MG63 (cell line): ENCODE measurements around the gene MCOLN2. TPM values are rescaled to one million over a fixed set of nuclear protein-coding genes. Genes with fewer than 3 reads are reported as not detected.
A peak's percentile ranks its signal among the peaks of the same experiment; 100 is the strongest.
"Not testable (repeated sequence)": the region's sequence is repeated elsewhere in the genome, so short reads cannot be mapped to it uniquely, and the experiment has no call there.

Experiments
- DNase-seq: peaks from one replicate; pipeline ENCODE4 v3.0.0-alpha.2; 2020
- H3K27me3 ChIP-seq: fragments of 250-450 bp; sonication (Bioruptor Pico); 2 replicates; pipeline ENCODE4 v1.5.1; 2020; ENCODE audit warnings: mild to moderate bottlenecking, moderate library complexity
- H3K36me3 ChIP-seq: fragments of 250-450 bp; sonication (Bioruptor Pico); 2 replicates; pipeline ENCODE4 v1.5.1; 2020; ENCODE audit warnings: mild to moderate bottlenecking, moderate library complexity
- H3K4me3 ChIP-seq: fragments of 250-450 bp; sonication (Bioruptor Pico); 2 replicates; pipeline ENCODE4 v1.5.1; 2020; ENCODE audit warnings: mild to moderate bottlenecking, moderate library complexity
- H3K9me3 ChIP-seq: fragments of 250-450 bp; sonication (Bioruptor Pico); 2 replicates; pipeline ENCODE4 v1.5.1; 2020; ENCODE audit warnings: mild to moderate bottlenecking, moderate library complexity
- total RNA-seq: library from RNA; depleted of rRNA; stranded (reverse); fragments of >200 nt; shearing (Covaris generic); gene quantifications from 2 replicates; pipeline ENCODE4 v1.2.3, GENCODE V29; 2014; ENCODE audit warnings: low replicate concordance

MCOLN2 gene
- total RNA-seq, 1 experiment from 2014 or later = 2.8 TPM

- no peaks in the 10 kb centered on the region for H3K9me3 ChIP-seq
- H3K27me3 ChIP-seq = no peaks in the 10 kb centered on the region
- H3K36me3 ChIP-seq = no peaks in the 10 kb centered on the region
- no peak overlapping the region for H3K4me3 ChIP-seq
- no peak for DNase-seq
Measured at GRCh38 chr1:84929581-84929980, 67.3 kb downstream of the MCOLN2 start.

- no peaks in the 10 kb centered on the region for H3K9me3 ChIP-seq
- no peaks in the 10 kb centered on the region for H3K36me3 ChIP-seq
- DNase-seq = no peak
- no peak overlapping the region for H3K4me3 ChIP-seq
- H3K27me3 ChIP-seq = no peaks in the 10 kb centered on the region
Measured at GRCh38 chr1:84928979-84929378, 67.9 kb downstream of the MCOLN2 start.

GRCh38 chr1:84923317-84923716, 73.6 kb downstream of the MCOLN2 start:
- H3K4me3 ChIP-seq = no peak overlapping the region
- no peaks in the 10 kb centered on the region for H3K27me3 ChIP-seq
- no peak for DNase-seq
- H3K9me3 ChIP-seq = no peaks in the 10 kb centered on the region
- H3K36me3 ChIP-seq = no peaks in the 10 kb centered on the region

DNA sequence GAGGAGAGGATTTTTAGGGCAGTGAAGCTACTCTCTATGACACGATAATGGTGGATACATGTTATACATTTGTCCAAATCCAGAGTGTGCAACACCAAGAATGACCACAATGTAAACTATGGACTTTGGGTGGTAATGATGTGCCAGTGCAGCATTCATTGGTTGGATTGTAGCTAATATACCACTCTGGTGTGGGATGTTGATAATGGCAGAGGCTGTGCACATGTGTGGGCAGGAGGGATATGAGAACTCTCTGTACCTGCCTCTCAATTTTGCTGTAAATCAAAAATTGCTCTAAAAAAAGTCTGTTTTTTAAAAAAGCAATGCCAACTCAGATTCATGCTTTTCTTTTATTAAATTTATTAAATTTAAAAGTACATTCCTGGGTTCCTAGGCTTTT, 76.8 kb downstream of the MCOLN2 start:
- H3K4me3 ChIP-seq = no peak overlapping the region
- no peak for DNase-seq
- H3K9me3 ChIP-seq = no peaks in the 10 kb centered on the region
- no peaks in the 10 kb centered on the region for H3K36me3 ChIP-seq
- no peaks in the 10 kb centered on the region for H3K27me3 ChIP-seq

DNA sequence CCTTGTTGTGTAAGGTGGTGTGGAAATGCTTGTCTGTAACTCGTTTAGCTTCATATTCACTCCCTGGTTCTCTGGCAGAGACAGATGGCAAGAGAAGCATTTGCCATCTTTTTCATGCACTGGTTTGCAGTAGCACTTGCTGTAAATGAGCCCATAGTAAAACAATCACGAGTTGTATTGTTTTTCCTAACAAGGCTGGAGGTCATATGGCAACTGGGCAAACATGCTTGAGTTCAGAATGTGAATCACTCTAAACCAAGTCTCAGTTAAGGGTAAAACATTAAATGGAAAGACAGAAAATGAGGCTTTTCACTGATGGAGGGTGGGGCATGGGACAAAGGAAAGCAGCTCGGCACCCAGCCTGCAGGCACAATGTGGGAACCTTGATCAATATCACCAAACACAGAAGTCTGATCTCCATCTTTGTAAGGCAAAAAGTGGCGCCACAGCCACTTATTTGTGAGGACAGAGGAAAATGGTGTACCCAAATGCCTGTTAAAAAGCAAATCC, 77.4 kb downstream of the MCOLN2 start:
- Histone ChIP-seq H3K36me3 (no peaks in the 10 kb centered on the region), H3K4me3 (no peak overlapping the region), H3K9me3 (no peaks in the 10 kb centered on the region), H3K27me3 (no peaks in the 10 kb centered on the region)
- no peak for DNase-seq

GRCh38 chr1:84918726-84919336, 78.1 kb downstream of the MCOLN2 start:
- H3K4me3 ChIP-seq = no peak overlapping the region
- H3K9me3 ChIP-seq = no peaks in the 10 kb centered on the region
- no peaks in the 10 kb centered on the region for H3K36me3 ChIP-seq
- no peaks in the 10 kb centered on the region for H3K27me3 ChIP-seq
- no peak for DNase-seq

DNA sequence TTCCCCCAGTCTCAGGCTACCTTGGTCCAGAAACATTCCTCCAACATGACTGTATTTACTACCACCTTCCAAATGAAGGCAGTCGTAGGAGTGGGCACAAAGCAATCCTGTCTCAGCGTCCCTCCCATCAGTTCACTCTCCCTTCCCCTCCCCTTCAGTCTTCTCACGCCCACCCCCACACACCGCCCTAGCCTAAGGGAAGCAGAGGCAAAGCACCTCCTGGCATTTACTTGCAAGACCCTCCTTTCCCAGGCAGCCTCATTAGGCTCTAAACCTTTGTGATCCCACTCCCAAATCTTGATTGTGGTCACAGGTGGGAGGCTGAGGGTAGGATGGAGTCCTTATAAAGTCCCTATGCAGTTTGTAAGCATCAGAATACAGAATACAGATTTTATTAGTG, 80.0 kb downstream of the MCOLN2 start:
- H3K9me3 ChIP-seq = no peaks in the 10 kb centered on the region
- H3K36me3 ChIP-seq = no peaks in the 10 kb centered on the region
- no peak overlapping the region for H3K4me3 ChIP-seq
- no peaks in the 10 kb centered on the region for H3K27me3 ChIP-seq
- no peak for DNase-seq

- no peaks in the 10 kb centered on the region for H3K9me3 ChIP-seq
- no peaks in the 10 kb centered on the region for H3K27me3 ChIP-seq
- no peaks in the 10 kb centered on the region for H3K36me3 ChIP-seq
- DNase-seq = no peak
- no peak overlapping the region for H3K4me3 ChIP-seq
Measured at GRCh38 chr1:84913555-84913892, 83.4 kb downstream of the MCOLN2 start.

DNA sequence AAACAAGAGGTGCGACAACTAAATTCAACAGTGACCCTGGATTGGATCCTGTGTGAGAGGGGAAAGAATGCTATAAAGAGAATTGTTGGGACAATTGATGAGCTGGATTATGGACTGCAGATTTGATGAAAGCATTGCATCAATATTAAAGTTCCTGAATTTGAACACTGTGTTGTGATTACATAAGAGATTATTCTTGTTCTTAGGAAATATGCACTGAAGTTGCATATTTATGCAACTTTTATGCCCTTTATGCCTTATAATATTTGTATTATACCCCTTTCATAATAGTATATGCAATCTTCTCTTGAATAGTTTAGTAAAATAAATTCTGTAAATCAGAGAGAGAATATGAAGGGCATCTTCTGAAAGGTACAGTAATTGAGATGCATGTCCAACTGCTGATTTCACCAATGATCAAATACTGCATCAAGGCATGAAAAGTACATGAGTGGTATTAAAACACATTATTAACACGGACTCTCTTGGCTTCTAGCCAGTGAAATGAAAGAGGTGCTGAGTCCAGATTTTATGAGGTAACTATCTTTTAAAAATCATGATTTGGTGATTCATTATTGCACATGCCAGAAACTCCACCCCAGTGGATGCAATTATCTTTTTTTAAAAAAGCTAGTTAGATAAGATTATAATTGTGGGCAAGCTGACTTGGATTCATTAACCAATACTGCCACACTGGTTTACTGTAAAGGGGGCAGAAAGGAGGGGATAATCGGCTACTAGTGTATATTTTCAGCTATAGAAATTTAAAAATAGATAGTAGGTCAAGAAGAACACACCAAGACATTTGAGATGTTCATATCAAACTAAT, 84.0 kb downstream of the MCOLN2 start:
- DNase-seq = no peak
- no peaks in the 10 kb centered on the region for H3K9me3 ChIP-seq

DNA sequence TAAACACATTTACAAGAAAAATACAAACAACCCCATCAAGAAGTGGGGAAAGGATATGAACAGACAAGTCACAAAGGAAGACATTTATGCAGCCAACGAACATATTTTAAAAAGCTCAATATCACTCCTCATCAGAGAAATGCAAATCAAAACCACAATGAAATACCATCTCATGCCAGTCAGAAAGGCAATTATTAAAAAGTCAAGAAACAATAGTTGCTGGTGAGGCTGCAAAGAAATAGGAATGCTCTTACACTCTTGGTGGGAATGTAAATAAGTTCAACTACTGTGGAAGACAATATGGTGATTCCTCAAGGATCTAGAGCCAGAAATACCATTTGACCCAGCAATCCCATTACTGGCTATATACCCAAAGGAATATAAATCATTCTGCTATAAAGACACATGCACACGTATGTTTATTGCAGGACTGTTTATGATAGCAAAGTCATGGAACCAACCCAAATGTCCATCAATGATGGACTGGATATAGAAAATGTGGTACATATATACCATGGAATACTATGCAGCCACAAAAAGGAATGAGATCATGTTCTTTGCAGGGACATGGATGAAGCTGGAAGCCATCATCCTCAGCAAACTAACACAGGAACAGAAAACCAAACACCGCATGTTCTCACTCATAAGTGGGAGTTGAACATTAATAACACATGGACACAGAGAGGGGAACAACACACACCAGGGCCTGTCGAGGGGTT, 88.0 kb downstream of the MCOLN2 start:
- not testable (repeated sequence) for H3K36me3 ChIP-seq, H3K9me3 ChIP-seq, H3K27me3 ChIP-seq, DNase-seq, H3K4me3 ChIP-seq

More for the DNA sequence above, 84.0 kb downstream of the MCOLN2 start:
- no peaks in the 10 kb centered on the region for H3K36me3 ChIP-seq
- no peak overlapping the region for H3K4me3 ChIP-seq
- no peaks in the 10 kb centered on the region for H3K27me3 ChIP-seq

DNA sequence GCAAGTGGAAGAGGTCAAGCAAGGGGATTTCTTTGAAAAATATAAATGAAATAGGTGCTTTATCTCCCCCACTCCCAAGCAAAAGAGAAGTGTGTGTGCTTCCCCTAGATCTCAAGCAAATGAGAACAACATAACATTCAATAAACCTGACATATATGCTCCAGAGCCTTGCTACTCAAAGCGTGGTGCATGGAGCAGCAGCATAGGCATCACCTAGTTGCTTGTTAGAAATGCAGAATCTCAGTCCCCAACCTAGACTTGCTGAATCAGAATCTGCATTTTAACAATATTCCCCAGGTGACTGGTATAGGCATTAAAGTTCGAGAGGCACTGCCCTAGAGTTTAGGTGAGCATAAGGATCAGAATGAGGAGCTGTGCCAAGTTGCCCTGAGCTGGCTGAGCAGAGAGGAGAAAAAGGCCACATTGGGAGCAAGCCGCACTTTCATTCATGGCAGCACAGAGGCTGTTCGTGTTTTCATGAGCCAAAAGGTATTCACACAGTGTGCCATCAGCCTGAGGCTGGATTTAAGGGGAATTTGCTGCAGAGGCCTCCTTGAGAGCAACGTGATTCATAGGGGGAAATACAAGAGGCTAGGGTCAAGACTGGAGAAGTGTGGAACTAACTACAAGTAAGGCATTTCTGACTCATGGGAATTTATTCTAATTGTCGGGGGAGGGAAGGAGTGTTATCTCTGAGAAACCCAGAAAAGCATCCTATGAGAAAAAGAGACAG, 89.7 kb downstream of the MCOLN2 start:
- no peak for DNase-seq

DNA sequence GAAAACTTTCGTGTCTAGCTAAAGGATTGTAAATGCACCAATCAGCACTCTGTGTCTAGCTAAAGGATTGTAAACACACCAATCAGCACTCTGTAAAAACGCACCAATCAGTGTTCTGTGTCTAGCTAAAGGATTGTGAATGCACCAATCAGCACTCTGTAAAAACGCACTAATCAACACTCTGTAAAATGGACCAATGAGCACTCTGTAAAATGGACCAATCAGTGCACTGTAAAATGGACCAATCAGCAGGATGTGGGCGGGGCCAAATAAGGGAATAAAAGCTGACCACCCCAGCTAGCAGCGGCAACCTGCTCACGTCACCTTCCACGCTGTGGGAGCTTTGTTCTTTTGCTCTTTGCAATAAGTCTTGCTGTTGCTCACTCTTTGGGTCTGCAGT, 94.2 kb downstream of the MCOLN2 start:
- DNase-seq, H3K9me3 ChIP-seq, H3K36me3 ChIP-seq, H3K27me3 ChIP-seq, H3K4me3 ChIP-seq: not testable (repeated sequence)

More for the DNA sequence above, 89.7 kb downstream of the MCOLN2 start:
- no peaks in the 10 kb centered on the region for H3K27me3 ChIP-seq
- H3K4me3 ChIP-seq = no peak overlapping the region
- no peaks in the 10 kb centered on the region for H3K36me3 ChIP-seq
- H3K9me3 ChIP-seq = peaks cover 4% of the 10 kb centered on the region; the same call in 1 of the 2 replicates

DNA sequence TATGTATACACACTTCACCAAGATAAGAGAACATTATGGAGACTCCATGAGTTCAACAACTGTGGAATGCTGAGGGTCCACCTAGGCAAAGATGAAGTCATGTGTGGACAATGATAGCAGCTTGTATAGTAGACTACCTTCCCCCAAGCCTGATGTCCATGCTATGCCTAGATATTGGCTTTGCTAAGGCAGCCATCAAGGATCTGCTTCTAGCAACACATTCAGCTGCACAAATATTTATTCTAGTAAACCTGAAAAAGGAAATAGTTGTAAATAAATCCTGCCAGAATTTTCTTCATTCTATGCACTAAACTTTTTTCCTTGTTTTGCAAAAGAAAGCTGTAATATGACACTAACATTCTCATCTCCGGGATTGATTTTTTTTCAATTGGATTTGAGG, 96.9 kb downstream of the MCOLN2 start:
- Histone ChIP-seq H3K27me3 (no peaks in the 10 kb centered on the region), H3K9me3 (peaks cover 3% of the 10 kb centered on the region; the same call in 1 of the 2 replicates), H3K4me3 (no peak overlapping the region), H3K36me3 (no peaks in the 10 kb centered on the region)
- no peak for DNase-seq

DNA sequence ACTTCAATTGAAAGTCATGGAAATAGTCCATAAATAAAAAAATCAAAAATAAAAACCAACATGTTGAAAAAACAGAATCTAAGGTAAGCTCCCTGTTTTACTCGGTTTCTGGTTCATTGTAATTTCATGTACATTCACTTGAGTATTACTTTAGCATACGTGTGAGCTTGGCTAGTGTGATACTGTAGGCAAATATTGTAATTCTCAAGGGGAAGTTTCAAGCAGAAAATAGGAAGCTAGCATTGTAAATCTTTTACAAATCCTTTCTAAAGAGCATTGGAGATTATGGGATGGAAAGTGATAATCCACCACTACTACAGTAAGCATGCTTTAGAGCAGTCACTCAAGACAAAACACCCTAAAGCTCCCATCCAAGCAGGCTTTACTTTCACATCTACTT, 100.6 kb downstream of the MCOLN2 start:
- no peak for DNase-seq

DNA sequence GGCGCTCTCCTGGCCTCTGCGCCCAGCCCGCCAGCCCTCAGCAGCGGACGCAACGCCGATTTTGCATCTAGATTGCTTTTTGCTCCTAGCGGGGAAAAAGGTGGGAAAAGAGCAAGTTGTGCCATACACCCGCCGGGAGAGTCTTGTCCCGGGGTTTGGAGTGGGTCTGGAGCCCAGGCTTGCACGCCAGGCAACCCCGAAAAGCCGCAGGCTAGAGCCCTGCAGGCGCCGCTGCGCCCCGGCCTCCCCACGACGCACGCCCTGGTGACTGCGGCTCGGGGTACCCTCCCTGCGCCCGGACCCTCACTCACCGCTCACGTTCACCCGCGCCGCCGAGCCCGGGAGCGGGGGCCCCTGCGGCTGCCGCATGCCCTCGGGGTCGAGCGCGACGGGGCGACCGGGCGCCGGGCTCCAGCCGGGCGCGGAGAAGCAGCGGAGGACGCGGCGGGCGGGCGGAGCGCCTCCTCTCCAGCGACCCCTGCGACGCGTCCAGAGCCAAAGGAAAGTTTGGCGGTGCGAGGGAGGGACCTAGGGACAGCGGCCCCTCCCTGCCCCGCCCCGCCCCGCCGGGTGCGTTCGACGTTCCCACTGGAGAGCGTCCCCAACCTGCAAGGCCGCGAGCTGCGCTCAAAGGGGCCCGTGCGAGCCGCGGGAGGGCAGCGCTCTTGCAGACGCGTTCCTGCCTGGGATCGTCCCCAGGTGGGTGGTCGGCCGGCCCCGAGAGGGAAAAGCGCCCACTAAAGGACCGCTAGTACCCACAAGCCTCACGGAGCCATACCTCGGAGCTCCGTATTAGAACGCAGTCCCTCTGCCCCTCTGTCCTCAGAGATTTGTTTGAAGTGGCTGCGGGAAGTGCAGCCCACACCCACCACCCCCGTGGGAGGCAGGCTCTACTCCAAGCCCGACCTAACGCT, 104.0 kb downstream of the MCOLN2 start, which contains the start of gene LPAR3:
Gene LPAR3 (minus strand): TSS at position 502 of the 914 bp plus-strand sequence. CDS start 27,086 bp downstream, outside the sequence.
- DNase-seq = peak; percentile 43
- H3K27me3 ChIP-seq = peaks cover 10% of the 10 kb centered on the region
- H3K9me3 ChIP-seq = no peaks in the 10 kb centered on the region
- no peaks in the 10 kb centered on the region for H3K36me3 ChIP-seq
- H3K4me3 ChIP-seq = peak within 1 kb of the TSS; percentile 36

More for the DNA sequence above, 100.6 kb downstream of the MCOLN2 start:
- Histone ChIP-seq H3K4me3 (no peak overlapping the region), H3K36me3 (no peaks in the 10 kb centered on the region), H3K9me3 (no peaks in the 10 kb centered on the region), H3K27me3 (peaks cover 10% of the 10 kb centered on the region)

DNA sequence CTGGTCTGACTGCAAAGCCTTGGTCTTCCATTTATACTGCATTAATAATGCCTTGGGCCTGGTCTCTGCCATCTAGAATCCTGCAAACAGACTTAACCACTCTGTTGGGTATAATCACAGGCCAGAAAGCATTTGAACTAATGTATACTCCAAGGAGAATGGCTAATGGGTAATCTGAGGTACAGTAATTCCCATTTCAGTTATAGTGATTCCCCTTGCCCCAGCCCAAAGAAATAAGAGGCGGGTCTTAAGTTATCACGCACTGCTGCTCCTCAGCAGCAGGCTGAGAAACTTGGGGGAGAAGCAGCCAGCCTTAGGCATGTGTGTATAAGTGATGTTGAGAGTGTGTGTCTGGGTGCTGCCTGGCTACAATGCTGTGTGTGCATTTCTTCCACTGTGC, 106.3 kb downstream of the MCOLN2 start:
- peaks cover 10% of the 10 kb centered on the region for H3K27me3 ChIP-seq
- no peaks in the 10 kb centered on the region for H3K36me3 ChIP-seq
- H3K4me3 ChIP-seq = no peak overlapping the region
- no peaks in the 10 kb centered on the region for H3K9me3 ChIP-seq
- DNase-seq = no peak
